ENCODE measurements around the gene JPH2. TPM values are rescaled to one million over a fixed set of nuclear protein-coding genes. Genes with fewer than 3 reads are reported as not detected.

JPH2 gene
- total RNA-seq, 1 donor from 2014 or later: 7.9 TPM

DNA sequence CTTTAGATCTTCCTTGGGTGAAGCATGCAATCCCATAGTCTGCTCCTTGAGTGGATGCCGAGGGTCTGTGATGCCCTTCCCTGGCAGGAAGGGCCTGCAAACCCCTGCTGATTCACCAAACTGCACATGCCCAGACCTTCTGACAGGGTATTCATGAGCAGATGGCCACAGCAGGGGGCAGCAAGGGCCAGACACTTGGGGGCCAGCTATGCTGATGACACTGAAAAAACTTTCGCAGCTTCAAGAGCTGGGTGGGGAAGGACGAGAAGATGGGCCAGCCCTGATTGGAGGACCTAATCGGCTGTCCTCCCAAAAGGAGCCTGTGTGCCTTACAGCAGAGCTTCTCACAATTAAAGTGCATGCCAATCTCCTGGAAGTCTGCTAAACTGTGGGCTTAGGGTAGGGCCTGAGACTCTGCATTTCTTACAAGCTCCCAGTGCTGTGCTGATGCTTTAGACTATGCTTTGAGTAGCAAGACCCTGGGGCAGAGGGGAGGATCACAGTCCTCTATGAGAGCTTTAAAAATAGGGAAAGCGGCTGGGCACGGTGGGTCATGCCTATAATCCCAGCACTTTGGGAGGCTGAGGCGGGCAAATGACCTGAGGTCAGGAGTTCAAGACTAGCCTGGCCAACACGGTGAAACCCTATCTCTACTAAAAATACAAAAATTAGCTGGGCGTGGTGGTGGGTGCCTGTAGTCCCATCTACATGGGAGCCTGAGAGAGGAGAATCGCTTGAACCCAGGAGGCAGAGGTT, 44.9 kb upstream of the JPH2 start:
- Histone ChIP-seq H3K4me1 (no peaks in the 10 kb centered on the region), H3K36me3 (no peaks in the 10 kb centered on the region), H3K4me3 (no peak overlapping the region), H3K27me3 (no peaks in the 10 kb centered on the region), H3K27ac (no peak overlapping the region), H3K9me3 (no peaks in the 10 kb centered on the region)
- ATAC-seq (no peak), DNase-seq (no peak)
- TF ChIP-seq, protein P1, sequence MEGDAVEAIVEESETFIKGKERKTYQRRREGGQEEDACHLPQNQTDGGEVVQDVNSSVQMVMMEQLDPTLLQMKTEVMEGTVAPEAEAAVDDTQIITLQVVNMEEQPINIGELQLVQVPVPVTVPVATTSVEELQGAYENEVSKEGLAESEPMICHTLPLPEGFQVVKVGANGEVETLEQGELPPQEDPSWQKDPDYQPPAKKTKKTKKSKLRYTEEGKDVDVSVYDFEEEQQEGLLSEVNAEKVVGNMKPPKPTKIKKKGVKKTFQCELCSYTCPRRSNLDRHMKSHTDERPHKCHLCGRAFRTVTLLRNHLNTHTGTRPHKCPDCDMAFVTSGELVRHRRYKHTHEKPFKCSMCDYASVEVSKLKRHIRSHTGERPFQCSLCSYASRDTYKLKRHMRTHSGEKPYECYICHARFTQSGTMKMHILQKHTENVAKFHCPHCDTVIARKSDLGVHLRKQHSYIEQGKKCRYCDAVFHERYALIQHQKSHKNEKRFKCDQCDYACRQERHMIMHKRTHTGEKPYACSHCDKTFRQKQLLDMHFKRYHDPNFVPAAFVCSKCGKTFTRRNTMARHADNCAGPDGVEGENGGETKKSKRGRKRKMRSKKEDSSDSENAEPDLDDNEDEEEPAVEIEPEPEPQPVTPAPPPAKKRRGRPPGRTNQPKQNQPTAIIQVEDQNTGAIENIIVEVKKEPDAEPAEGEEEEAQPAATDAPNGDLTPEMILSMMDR (IDR thresholded peaks at IDR 0.05): no peak
- intact Hi-C loops (cut with DNase I): no loop called here

- Histone ChIP-seq H3K27me3 (no peaks in the 10 kb centered on the region), H3K4me3 (no peak overlapping the region), H3K9me3 (no peaks in the 10 kb centered on the region), H3K36me3 (no peaks in the 10 kb centered on the region), H3K4me1 (no peaks in the 10 kb centered on the region), H3K27ac (no peak overlapping the region)
- intact Hi-C loops (cut with DNase I): no loop called here
- TF ChIP-seq, protein P1 (IDR thresholded peaks at IDR 0.05): no peak
- ATAC-seq (no peak), DNase-seq (no peak)
Measured at GRCh38 chr20:44231193-44231592, 44.2 kb upstream of the JPH2 start.

GRCh38 chr20:44228465-44229258, 41.7 kb upstream of the JPH2 start:
- intact Hi-C loops (cut with DNase I): no loop called here
- TF ChIP-seq, protein P1 (IDR thresholded peaks at IDR 0.05): no peak

GRCh38 chr20:44224637-44225036, 37.6 kb upstream of the JPH2 start:
- no peak overlapping the region for H3K4me3 ChIP-seq
- ATAC-seq (no peak), DNase-seq (no peak)
- H3K36me3 ChIP-seq: no peaks in the 10 kb centered on the region
- intact Hi-C loops (cut with DNase I): no loop called here
- no peaks in the 10 kb centered on the region for H3K27me3 ChIP-seq
- H3K27ac ChIP-seq: no peak overlapping the region
- TF ChIP-seq, protein P1 (IDR thresholded peaks at IDR 0.05): no peak
- no peaks in the 10 kb centered on the region for H3K9me3 ChIP-seq
- no peaks in the 10 kb centered on the region for H3K4me1 ChIP-seq

More at GRCh38 chr20:44228465-44229258, 41.7 kb upstream of the JPH2 start:
- Histone ChIP-seq H3K36me3 (no peaks in the 10 kb centered on the region), H3K4me3 (no peak overlapping the region), H3K4me1 (no peaks in the 10 kb centered on the region), H3K27me3 (no peaks in the 10 kb centered on the region), H3K27ac (no peak overlapping the region), H3K9me3 (no peaks in the 10 kb centered on the region)
- ATAC-seq (no peak), DNase-seq (no peak)

GRCh38 chr20:44223721-44224120, 36.7 kb upstream of the JPH2 start:
- no peaks in the 10 kb centered on the region for H3K9me3 ChIP-seq
- H3K27me3 ChIP-seq: no peaks in the 10 kb centered on the region
- no peaks in the 10 kb centered on the region for H3K36me3 ChIP-seq
- no peak overlapping the region for H3K4me3 ChIP-seq
- ATAC-seq: no peak
- intact Hi-C loops (cut with DNase I): no loop called here
- no peak overlapping the region for H3K27ac ChIP-seq
- TF ChIP-seq, protein P1 (IDR thresholded peaks at IDR 0.05): no peak
- no peak for DNase-seq
- H3K4me1 ChIP-seq: no peaks in the 10 kb centered on the region
